ENCODE results near the gene LRRC59. TPM values are rescaled to one million over a fixed set of nuclear protein-coding genes. Genes with fewer than 3 reads are reported as not detected.

The LRRC59 gene
- total and polyA plus RNA-seq, 7 donors: 32.4 to 116 (median 38.8) TPM

GRCh38 chr17:50367401-50367800 is 29.9 kb downstream of the LRRC59 start:
- WGBS, 2 donors: 69 to 88% methylated on average over 1 of the region's 1 CpG
- H3K36me3 ChIP-seq: peaks cover 16 to 63% (median 39%) of the 10 kb centered on the region in 4 donors
- intact Hi-C loops (cut with DNase I): no loop called here

GRCh38 chr17:50365649-50366393 is 31.5 kb downstream of the LRRC59 start:
- Histone ChIP-seq H3K36me3 (peaks cover 16 to 68% (median 39%) of the 10 kb centered on the region in 4 donors), H3K27me3 (no peaks in the 10 kb centered on the region), H3K9me3 (no peaks in the 10 kb centered on the region), H3K4me3 (no peak overlapping the region), H3K27ac (no peak overlapping the region), H3K4me1 (peaks cover 0 to 23% (median 18%) of the 10 kb centered on the region in 4 donors)
- intact Hi-C loops (cut with DNase I): no loop called here
- DNase-seq: peak; percentile 46
- WGBS, 2 donors: 92 to 93% methylated on average over 14 of the region's 14 CpGs
- no peak for TF ChIP-seq CTCF (IDR thresholded peaks at IDR 0.05)
- no peak for TF ChIP-seq POLR2AphosphoS5 (IDR thresholded peaks at IDR 0.05)

More at GRCh38 chr17:50367401-50367800, 29.9 kb downstream of the LRRC59 start:
- no peaks in the 10 kb centered on the region for H3K27me3 ChIP-seq
- peaks cover 0 to 31% (median 29%) of the 10 kb centered on the region in 4 donors for H3K4me1 ChIP-seq
- DNase-seq: peak; percentile 40
- H3K27ac ChIP-seq: no peak overlapping the region
- H3K9me3 ChIP-seq: no peaks in the 10 kb centered on the region
- TF ChIP-seq POLR2A (IDR thresholded peaks at IDR 0.05) (no peak), CTCF (IDR thresholded peaks at IDR 0.05) (no peak), POLR2AphosphoS5 (IDR thresholded peaks at IDR 0.05) (no peak), EP300 (IDR thresholded peaks at IDR 0.05) (no peak)
- no peak overlapping the region for H3K4me3 ChIP-seq

GRCh38 chr17:50365165-50365564 is 32.2 kb downstream of the LRRC59 start:
- peaks cover 0 to 23% (median 17%) of the 10 kb centered on the region in 4 donors for H3K4me1 ChIP-seq
- H3K27me3 ChIP-seq: no peaks in the 10 kb centered on the region
- H3K9me3 ChIP-seq: no peaks in the 10 kb centered on the region
- no peak overlapping the region for H3K4me3 ChIP-seq
- H3K27ac ChIP-seq: no peak overlapping the region
- H3K36me3 ChIP-seq: peaks cover 14 to 66% (median 35%) of the 10 kb centered on the region in 4 donors
- DNase-seq: peak; percentile 26
- TF ChIP-seq POLR2AphosphoS5 (IDR thresholded peaks at IDR 0.05) (no peak), CTCF (IDR thresholded peaks at IDR 0.05) (no peak), POLR2A (IDR thresholded peaks at IDR 0.05) (no peak), EP300 (IDR thresholded peaks at IDR 0.05) (no peak)
- intact Hi-C loops (cut with DNase I): no loop called here
- WGBS, 2 donors: 61 to 74% methylated on average over 2 of the region's 2 CpGs

GRCh38 chr17:50364715-50365114 is 32.6 kb downstream of the LRRC59 start:
- peak; percentile 39 for DNase-seq
- Histone ChIP-seq H3K4me3 (no peak overlapping the region), H3K4me1 (peaks cover 0 to 23% (median 17%) of the 10 kb centered on the region in 4 donors), H3K9me3 (no peaks in the 10 kb centered on the region), H3K36me3 (peaks cover 10 to 66% (median 31%) of the 10 kb centered on the region in 4 donors), H3K27me3 (no peaks in the 10 kb centered on the region), H3K27ac (no peak overlapping the region)
- intact Hi-C loops (cut with DNase I): no loop called here
- TF ChIP-seq CTCF (IDR thresholded peaks at IDR 0.05): no peak
- WGBS, 2 donors: 85 to 90% methylated on average over 9 of the region's 9 CpGs

Data from sigmoid colon (tissue), 7 donors.